Left colon (tissue), 2 donors: ENCODE results near the gene TFAP2A. TPM values are rescaled to one million over a fixed set of nuclear protein-coding genes. Genes with fewer than 3 reads are reported as not detected.

Source experiments
- ATAC-seq: fragments of 200-7000 bp; cut with Tn5 transposase; one replicate; pipeline ENCODE4 v1.9.1; 2020; ENCODE audit warnings: mild to moderate bottlenecking, moderate library complexity
- DNase-seq, 2 donors: peaks; one replicate each; pipeline ENCODE4 v3.0.0-alpha.2; 2020
- intact Hi-C, 2 donors: fragments of 100-400 bp; cut with DNase I in 1 of 2; cut with micrococcal nuclease in 1 of 2; formaldehyde crosslinking; loops; one replicate each; pipeline versions ENCODE4 v1.11.2 to v1.14.0; 2022; cut with DNase I, micrococcal nuclease
- total RNA-seq, 2 donors: library from RNA; stranded (reverse); fragmentation: NEBNext Ultra II Directional; extraction: Animal tissue kit (Norgen Biotek cat#: 25700); gene quantifications; one replicate each; pipeline ENCODE4 v1.2.1, GENCODE V29; 2021
- donor health status: DM: no; HTN: no; CAD: no.
- donor health status: DM: yes; HTN: yes; CAD: no.

Gene TFAP2A
- total RNA-seq, 2 donors from 2014 or later: 0.20 to 0.55 TPM

- DNase-seq (no peak), ATAC-seq (peak; percentile 83)
- intact Hi-C loops: loop anchor here (10.0 kb wide), 3 partner anchors 395 to 1445 kb away; no protein-coding TSS in a partner anchor
Measured at GRCh38 chr6:10429638-10430427, 15.0 kb upstream of the TFAP2A start.

- intact Hi-C loops: no loop called here
- no peak for ATAC-seq
Measured at GRCh38 chr6:10426781-10427279, 12.0 kb upstream of the TFAP2A start.

GRCh38 chr6:10425975-10426780 lies 11.3 kb upstream of the TFAP2A start:
- peak in 1 of 2 donors; percentile 39 for DNase-seq
- intact Hi-C loops: no loop called here
- peak; percentile 66 for ATAC-seq

More at GRCh38 chr6:10426781-10427279, 12.0 kb upstream of the TFAP2A start:
- DNase-seq: no peak

- ATAC-seq (no peak), DNase-seq (no peak)
- intact Hi-C loops: no loop called here
Measured at GRCh38 chr6:10425176-10425974, 10.5 kb upstream of the TFAP2A start.

- DNase-seq: no peak
- ATAC-seq: no peak
- intact Hi-C loops: no loop called here
Measured at GRCh38 chr6:10424040-10424439, 9.2 kb upstream of the TFAP2A start.

GRCh38 chr6:10422737-10423034 lies 7.8 kb upstream of the TFAP2A start:
- no peak for DNase-seq
- intact Hi-C loops: no loop called here
- ATAC-seq: no peak

GRCh38 chr6:10421921-10422736 lies 7.3 kb upstream of the TFAP2A start:
- intact Hi-C loops: no loop called here
- DNase-seq (no peak), ATAC-seq (no peak)

- intact Hi-C loops: no loop called here
- ATAC-seq: no peak
- DNase-seq: no peak
Measured at GRCh38 chr6:10421158-10421920, 6.5 kb upstream of the TFAP2A start.

- no peak for DNase-seq
- intact Hi-C loops: no loop called here
Measured at GRCh38 chr6:10420546-10421157, 5.8 kb upstream of the TFAP2A start.

GRCh38 chr6:10419749-10420545 lies 5.1 kb upstream of the TFAP2A start:
- DNase-seq: no peak
- ATAC-seq: no peak
- intact Hi-C loops: no loop called here

More at GRCh38 chr6:10420546-10421157, 5.8 kb upstream of the TFAP2A start:
- no peak for ATAC-seq

- peak; percentile 62 for ATAC-seq
- no peak for DNase-seq
- intact Hi-C loops: no loop called here
Measured at GRCh38 chr6:10418862-10419748, 4.2 kb upstream of the TFAP2A start.

GRCh38 chr6:10418361-10418861 lies 3.5 kb upstream of the TFAP2A start:
- intact Hi-C loops: no loop called here
- ATAC-seq: no peak
- DNase-seq: no peak

- ATAC-seq (no peak), DNase-seq (no peak)
- intact Hi-C loops: no loop called here
Measured at GRCh38 chr6:10417681-10418104, 2.8 kb upstream of the TFAP2A start.

- intact Hi-C loops: no loop called here
- ATAC-seq (no peak), DNase-seq (no peak)
Measured at GRCh38 chr6:10416863-10417641, 2.2 kb upstream of the TFAP2A start.

GRCh38 chr6:10416516-10416862 lies 1.6 kb upstream of the TFAP2A start:
- no peak for DNase-seq
- intact Hi-C loops: no loop called here

More at GRCh38 chr6:10416516-10416862, 1.6 kb upstream of the TFAP2A start:
- no peak for ATAC-seq
